PC-9 (cell line): Measurements from ENCODE around the gene LRRC7. TPM values are rescaled to one million over a fixed set of nuclear protein-coding genes. Genes with fewer than 3 reads are reported as not detected.

Experiments
- BruUV-seq: library from RNA; stranded (reverse); fragments of 400-500 nt; replicated peaks from 2 replicates; lab custom pipeline; 2021; lab: Mats Ljungman, UMichigan
- CTCF ChIA-PET: fragments of 300-600 bp; sonication (Branson Sonifier 250); formaldehyde crosslinking; loops from one replicate; lab custom pipeline; 2022; ENCODE audit warnings: antibody characterized with exemption; lab: Charles Lee
- POLR2A ChIA-PET: fragments of 300-600 bp; sonication (Branson Sonifier 250); formaldehyde crosslinking; loops from one replicate; lab custom pipeline; 2022; ENCODE audit warnings: antibody characterized with exemption; ENCODE audit not compliant: unreplicated experiment; lab: Charles Lee
- DNase-seq, 2 experiments: peaks; one replicate each; pipeline versions ENCODE4 v3.0.0 to v3.0.0-alpha.2; 2015 to 2022; ENCODE audit warnings: mixed read lengths in 1 of 2
- H2AFZ ChIP-seq: fragments of 200-600 bp; sonication (generic); 2 replicates; pipeline ENCODE4 v1.8.1; 2017; ENCODE audit warnings: antibody characterized with exemption
- H3F3A ChIP-seq: fragments of 200-600 bp; sonication (generic); 2 replicates; pipeline ENCODE4 v1.8.1; 2017; ENCODE audit warnings: antibody characterized with exemption, mild to moderate bottlenecking, low read depth; ENCODE audit not compliant: insufficient read depth
- H3K27ac ChIP-seq: fragments of 200-600 bp; sonication (generic); 2 replicates; pipeline ENCODE4 v1.6.1; 2016; ENCODE audit warnings: mixed run types
- H3K27me3 ChIP-seq: fragments of 200-600 bp; sonication (generic); 2 replicates; pipeline ENCODE4 v1.6.1; 2016; ENCODE audit warnings: low read depth, mixed run types; ENCODE audit not compliant: insufficient read depth
- H3K36me3 ChIP-seq: fragments of 200-600 bp; sonication (generic); 2 replicates; pipeline ENCODE4 v1.6.1; 2016; ENCODE audit warnings: low read depth, mixed run types
- H3K4me1 ChIP-seq: fragments of 200-600 bp; sonication (generic); replicated peaks from 2 replicates; pipeline ENCODE4 v1.6.1; 2016; ENCODE audit warnings: mixed run types; ENCODE audit not compliant: insufficient read depth
- H3K4me2 ChIP-seq: fragments of 200-600 bp; sonication (generic); 2 replicates; pipeline ENCODE4 v1.6.1; 2017; ENCODE audit warnings: mixed run types
- H3K4me3 ChIP-seq: fragments of 200-600 bp; sonication (generic); 2 replicates; pipeline ENCODE4 v1.6.1; 2016; ENCODE audit warnings: mixed run types
- H3K79me2 ChIP-seq: fragments of 200-600 bp; sonication (generic); 2 replicates; pipeline ENCODE4 v1.6.1; 2017; ENCODE audit warnings: low read depth, mixed run types
- H3K9me2 ChIP-seq: fragments of 200-600 bp; sonication (generic); 2 replicates; pipeline ENCODE4 v1.8.1; 2017; ENCODE audit warnings: mild to moderate bottlenecking; ENCODE audit not compliant: insufficient read depth
- H3K9me3 ChIP-seq: fragments of 200-600 bp; sonication (generic); 2 replicates; pipeline ENCODE4 v1.8.1; 2016; ENCODE audit warnings: low read depth; ENCODE audit not compliant: insufficient read depth
- H4K20me1 ChIP-seq: fragments of 200-600 bp; sonication (generic); 2 replicates; pipeline ENCODE4 v1.8.1; 2017; ENCODE audit not compliant: insufficient read depth
- CTCF ChIP-seq: fragments of 200-600 bp; sonication (generic); conservative IDR thresholded peaks from 2 replicates; pipeline ENCODE4 v1.6.1; 2017; ENCODE audit warnings: mixed run types, antibody characterized with exemption, mild to moderate bottlenecking, moderate library complexity
- EZH2 ChIP-seq: fragments of 200-600 bp; sonication (generic); IDR thresholded peaks from 2 replicates; pipeline ENCODE4 v1.8.0; 2017; ENCODE audit warnings: antibody characterized with exemption, low read depth
- intact Hi-C: fragments of 100-400 bp; cut with micrococcal nuclease; formaldehyde crosslinking; loops from one replicate; pipeline ENCODE4 v1.10.0; 2022; ENCODE audit not compliant: unreplicated experiment
- total RNA-seq: library from RNA; stranded (reverse); gene quantifications from 2 replicates; pipeline ENCODE4 v1.2.3, GENCODE V29; 2021

Gene LRRC7
- total RNA-seq, 1 experiment from 2014 or later = not detected

DNA sequence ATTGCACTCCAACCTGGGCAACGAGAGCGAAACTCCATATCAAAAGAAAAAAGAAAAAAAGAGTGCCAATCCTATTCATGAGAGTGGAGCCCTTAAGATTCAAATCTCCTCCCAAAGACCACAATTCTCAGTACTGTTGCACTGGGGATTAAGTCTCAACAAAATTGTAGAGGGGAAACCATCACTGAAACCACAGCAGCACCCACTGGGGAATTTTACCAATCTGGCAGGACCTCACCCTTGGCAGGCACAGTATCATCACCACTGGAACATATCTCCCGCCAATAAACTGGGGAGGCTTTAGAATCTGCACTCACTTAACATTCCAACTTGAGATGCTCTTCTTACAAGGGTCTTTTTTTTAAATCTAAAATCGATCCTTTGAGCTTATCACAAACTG lies 596.6 kb downstream of the LRRC7 start:
- Histone ChIP-seq H3K4me3 (no peak overlapping the region), H4K20me1 (no peaks in the 10 kb centered on the region), H3K27me3 (no peaks in the 10 kb centered on the region), H3K79me2 (no peaks in the 10 kb centered on the region), H2AFZ (no peak overlapping the region), H3K27ac (no peak overlapping the region), H3K9me3 (no peaks in the 10 kb centered on the region), H3K36me3 (no peaks in the 10 kb centered on the region), H3K9me2 (no peaks in the 10 kb centered on the region), H3F3A (no peaks in the 10 kb centered on the region), H3K4me1 (no peaks in the 10 kb centered on the region), H3K4me2 (no peak overlapping the region)
- TF ChIP-seq CTCF (no peak), EZH2 (no peak)
- intact Hi-C loops = no loop called here
- ChIA-PET CTCF (no interaction called here), POLR2A (no interaction called here)
- no TSS peak for BruUV-seq
- no peak for DNase-seq

DNA sequence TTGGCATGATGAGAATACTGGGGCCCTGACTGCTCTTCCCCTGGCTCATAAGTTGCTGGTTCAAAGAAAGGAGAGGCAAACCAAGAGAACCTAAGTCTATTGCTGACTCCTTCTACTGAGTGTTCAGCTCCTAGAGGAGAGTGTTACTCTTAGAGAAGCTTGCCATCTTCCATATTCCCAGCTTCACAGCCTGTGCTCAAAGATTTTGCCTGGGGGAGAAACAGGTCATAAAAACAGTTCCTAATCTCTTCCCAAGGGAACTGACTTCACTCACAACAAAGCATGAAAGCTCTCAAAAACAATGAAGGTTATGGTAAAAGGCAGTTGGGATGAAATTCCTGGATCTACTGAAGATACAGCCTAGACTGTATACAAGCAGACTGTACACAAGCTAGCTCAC lies 600.6 kb downstream of the LRRC7 start:
- intact Hi-C loops = no loop called here
- no peaks in the 10 kb centered on the region for H3K79me2 ChIP-seq
- no peaks in the 10 kb centered on the region for H3F3A ChIP-seq
- 0 out of 2 replicates have a peak, but pooled peaks cover 6% of the 10 kb centered on the region for H3K9me2 ChIP-seq
- no peak for DNase-seq
- CTCF ChIA-PET = no interaction called here
- POLR2A ChIA-PET = no interaction called here
- H2AFZ ChIP-seq = no peak overlapping the region
- H4K20me1 ChIP-seq = no peaks in the 10 kb centered on the region
- no peak for TF ChIP-seq EZH2
- TF ChIP-seq CTCF = no peak
- no peak overlapping the region for H3K4me2 ChIP-seq
- BruUV-seq = no TSS peak
- no peaks in the 10 kb centered on the region for H3K9me3 ChIP-seq
- H3K27ac ChIP-seq = no peak overlapping the region
- no peak overlapping the region for H3K4me3 ChIP-seq
- H3K27me3 ChIP-seq = no peaks in the 10 kb centered on the region
- no peaks in the 10 kb centered on the region for H3K4me1 ChIP-seq
- peaks cover 12% of the 10 kb centered on the region; the same call in 1 of the 2 replicates for H3K36me3 ChIP-seq

GRCh38 chr1:70169018-70169839 lies 601.5 kb downstream of the LRRC7 start:
- Histone ChIP-seq H3K79me2 (no peaks in the 10 kb centered on the region), H3K4me1 (no peaks in the 10 kb centered on the region), H3K4me2 (no peak overlapping the region), H3K9me2 (0 out of 2 replicates have a peak, but pooled peaks cover 6% of the 10 kb centered on the region), H3F3A (no peaks in the 10 kb centered on the region), H4K20me1 (no peaks in the 10 kb centered on the region), H3K4me3 (no peak overlapping the region), H3K27ac (no peak overlapping the region), H3K9me3 (no peaks in the 10 kb centered on the region), H3K36me3 (peaks cover 12% of the 10 kb centered on the region; the same call in 1 of the 2 replicates), H2AFZ (no peak overlapping the region), H3K27me3 (no peaks in the 10 kb centered on the region)
- POLR2A ChIA-PET = no interaction called here
- no peak for DNase-seq
- no peak for TF ChIP-seq EZH2
- no peak for TF ChIP-seq CTCF
- CTCF ChIA-PET = no interaction called here
- intact Hi-C loops = no loop called here
- BruUV-seq = no TSS peak
